H1 (cell line): ENCODE data around the gene SYNGR4. TPM values are rescaled to one million over a fixed set of nuclear protein-coding genes. Genes with fewer than 3 reads are reported as not detected.
A peak's percentile ranks its signal among the peaks of the same experiment; 100 is the strongest.

Source experiments
- CTCF ChIA-PET: fragments of 300-600 bp; sonication (Branson Sonifier 250); formaldehyde crosslinking; loops from one replicate; lab custom pipeline; 2021; ENCODE audit not compliant: partially characterized antibody; lab: Charles Lee
- POLR2A ChIA-PET: fragments of 300-600 bp; sonication (Branson Sonifier 250); formaldehyde crosslinking; loops from one replicate; lab custom pipeline; 2021; ENCODE audit warnings: inconsistent platforms; ENCODE audit not compliant: partially characterized antibody; lab: Charles Lee
- DNase-seq, 2 experiments: peaks; one replicate each; pipeline versions ENCODE4 v3.0.0 to v3.0.0-alpha.2; 2010 to 2022; ENCODE audit warnings: low spot score in 2 of 2, low read depth in 1 of 2, mixed read lengths in 1 of 2
- FAIRE-seq: peaks from 2 replicates; lab custom pipeline; 2011; peaks lifted over from hg19 to GRCh38; lab: Jason Lieb, UNC
- H2AFZ ChIP-seq: 2 replicates; pipeline ENCODE4 v1.8.1; 2012; ENCODE audit warnings: low read length, inconsistent platforms
- H2AK5ac ChIP-seq: 2 replicates; pipeline ENCODE4 v1.6.1; 2013; ENCODE audit warnings: low read depth, low read length
- H2BK120ac ChIP-seq: replicated peaks from 2 replicates; pipeline ENCODE3; 2013; ENCODE audit warnings: low read depth, low read length, inconsistent platforms
- H2BK12ac ChIP-seq: 2 replicates; pipeline ENCODE4 v1.6.1; 2013; ENCODE audit warnings: low read depth, low read length
- H2BK15ac ChIP-seq: 2 replicates; pipeline ENCODE4 v1.6.1; 2013; ENCODE audit warnings: low read length
- H2BK20ac ChIP-seq: 2 replicates; pipeline ENCODE4 v1.6.1; 2013; ENCODE audit warnings: low read length
- H2BK5ac ChIP-seq: 2 replicates; pipeline ENCODE4 v1.6.1; 2013; ENCODE audit warnings: low read depth, low read length
- H3K14ac ChIP-seq: 2 replicates; pipeline ENCODE4 v1.6.1; 2013; ENCODE audit warnings: inconsistent platforms; ENCODE audit not compliant: insufficient read length
- H3K18ac ChIP-seq: 2 replicates; pipeline ENCODE4 v1.6.1; 2013; ENCODE audit warnings: low read length; ENCODE audit errors: extremely low read depth
- H3K23ac ChIP-seq: 2 replicates; pipeline ENCODE4 v1.6.1; 2013; ENCODE audit warnings: inconsistent platforms; ENCODE audit not compliant: insufficient read length
- H3K23me2 ChIP-seq: 2 replicates; pipeline ENCODE4 v1.6.1; 2013; ENCODE audit warnings: low read depth, low read length
- H3K27ac ChIP-seq: 2 replicates; pipeline ENCODE4 v1.6.1; 2011; ENCODE audit warnings: low read depth, low read length, inconsistent platforms
- H3K27me3 ChIP-seq, 4 experiments: replicated peaks in 1 of 4; 1 replicate in 1 of 4; 2 replicates in 3 of 4; pipeline versions ENCODE4 v1.6.1 to v1.8.1; 2011 to 2013; ENCODE audit warnings: low read length in 3 of 4, mild to moderate bottlenecking in 3 of 4, inconsistent platforms in 2 of 4, mixed read lengths in 2 of 4, moderate library complexity in 1 of 4; ENCODE audit not compliant: control insufficient read depth in 3 of 4, insufficient read depth in 3 of 4; ENCODE audit errors: extremely low read depth in 1 of 4
- H3K36me3 ChIP-seq, 4 experiments: 2 replicates each; pipeline versions ENCODE4 v1.6.1 to v1.8.1; 2011 to 2013; ENCODE audit warnings: mild to moderate bottlenecking in 4 of 4, low read length in 3 of 4, moderate library complexity in 2 of 4, control low read depth in 1 of 4, inconsistent platforms in 1 of 4; ENCODE audit not compliant: insufficient read depth in 4 of 4, control insufficient read depth in 2 of 4
- H3K4ac ChIP-seq: replicated peaks from 2 replicates; pipeline ENCODE3; 2013; ENCODE audit warnings: low read length, low read depth, mixed read lengths, inconsistent platforms; ENCODE audit not compliant: insufficient read length
- H3K4me1 ChIP-seq, 4 experiments: replicated peaks in 1 of 4; 1 replicate in 1 of 4; 2 replicates in 3 of 4; pipeline versions ENCODE4 v1.6.1 to v1.8.1; 2011 to 2013; ENCODE audit warnings: low read length in 3 of 4, inconsistent platforms in 2 of 4, mixed read lengths in 1 of 4; ENCODE audit not compliant: insufficient read depth in 4 of 4, control insufficient read depth in 3 of 4
- H3K4me2 ChIP-seq, 2 experiments: 2 replicates each; pipeline versions ENCODE4 v1.6.1 to v1.8.1; 2011 to 2013; ENCODE audit warnings: low read depth in 2 of 2, low read length in 2 of 2, control low read depth in 1 of 2, inconsistent platforms in 1 of 2, mild to moderate bottlenecking in 1 of 2; ENCODE audit not compliant: insufficient read depth in 1 of 2
- H3K4me3 ChIP-seq, 4 experiments: fragments of 200-600, 300-600 bp in 1 of 4; sonication (generic), shearing (Covaris generic), sonication (Bioruptor Twin) in 1 of 4; 2 replicates each; pipeline versions ENCODE4 v1.5.1 to v1.8.1; 2011 to 2016; ENCODE audit warnings: low read length in 4 of 4, low read depth in 3 of 4, control low read depth in 2 of 4, inconsistent platforms in 2 of 4, mild to moderate bottlenecking in 2 of 4, mixed read lengths in 1 of 4, moderate library complexity in 1 of 4; ENCODE audit not compliant: insufficient read depth in 2 of 4; ENCODE audit errors: extremely low read depth in 1 of 4
- H3K56ac ChIP-seq: replicated peaks from 2 replicates; pipeline ENCODE3; 2013; ENCODE audit warnings: low read depth, mild to moderate bottlenecking, mixed read lengths, low read length, inconsistent platforms; ENCODE audit not compliant: insufficient read length
- H3K79me1 ChIP-seq: 2 replicates; pipeline ENCODE4 v1.6.1; 2013; ENCODE audit warnings: low read depth, low read length, control low read depth
- H3K79me2 ChIP-seq, 2 experiments: 2 replicates each; pipeline versions ENCODE4 v1.6.1 to v1.8.1; 2012 to 2013; ENCODE audit warnings: low read length in 2 of 2, mild to moderate bottlenecking in 2 of 2, inconsistent platforms in 1 of 2; ENCODE audit not compliant: insufficient read depth in 2 of 2, control insufficient read depth in 1 of 2
- H3K9ac ChIP-seq, 4 experiments: replicated peaks in 1 of 4; 1 replicate in 1 of 4; 2 replicates in 3 of 4; pipeline versions ENCODE4 v1.6.1 to v1.8.1; 2011 to 2013; ENCODE audit warnings: low read depth in 3 of 4, low read length in 3 of 4, control low read depth in 2 of 4, mild to moderate bottlenecking in 2 of 4, moderate library complexity in 2 of 4, inconsistent platforms in 1 of 4; ENCODE audit errors: extremely low read depth in 1 of 4
- H3K9me3 ChIP-seq, 2 experiments: 2 replicates each; pipeline versions ENCODE4 v1.6.1 to v1.8.1; 2012 to 2013; ENCODE audit warnings: mild to moderate bottlenecking in 2 of 2, moderate library complexity in 2 of 2, control low read depth in 1 of 2, inconsistent platforms in 1 of 2, low read depth in 1 of 2, low read length in 1 of 2, mixed read lengths in 1 of 2; ENCODE audit not compliant: insufficient read depth in 2 of 2
- H4K20me1 ChIP-seq, 2 experiments: replicated peaks in 1 of 2; 2 replicates each; pipeline versions ENCODE3 to v1.8.1; 2011 to 2013; ENCODE audit warnings: inconsistent platforms in 2 of 2, low read length in 2 of 2, mild to moderate bottlenecking in 1 of 2; ENCODE audit not compliant: insufficient read depth in 2 of 2, control insufficient read depth in 1 of 2
- H4K5ac ChIP-seq: 2 replicates; pipeline ENCODE4 v1.6.1; 2013; ENCODE audit warnings: low read length, low read depth, mixed read lengths, inconsistent platforms; ENCODE audit not compliant: insufficient read length
- H4K8ac ChIP-seq: 2 replicates; pipeline ENCODE4 v1.8.0; 2013; ENCODE audit warnings: mild to moderate bottlenecking, moderate library complexity, low read length, inconsistent platforms; ENCODE audit not compliant: insufficient read depth; ENCODE audit errors: extremely low read depth
- H4K91ac ChIP-seq: replicated peaks from 2 replicates; pipeline ENCODE3; 2013; ENCODE audit warnings: low read length, mixed read lengths, inconsistent platforms; ENCODE audit not compliant: insufficient read length
- ASH2L ChIP-seq: fragments of 200-600, 300-600 bp; sonication (generic); IDR thresholded peaks from one replicate; pipeline ENCODE4 v1.7.1; 2017; ENCODE audit warnings: low read length
- BACH1 ChIP-seq: IDR thresholded peaks from 2 replicates; pipeline ENCODE4 v1.6.1; 2012; ENCODE audit warnings: low read length, improper control_type of control experiment
- BCL11A ChIP-seq, 2 experiments: IDR thresholded peaks; one replicate each; pipeline ENCODE4 v1.6.1; 2011; ENCODE audit warnings: low read depth in 2 of 2, low read length in 2 of 2, mild to moderate bottlenecking in 2 of 2
- CTCF ChIP-seq, 3 experiments: IDR thresholded peaks; 1 replicate in 2 of 3; 2 replicates in 1 of 3; pipeline versions ENCODE4 v1.5.1 to v1.6.1; 2011; ENCODE audit warnings: low read length in 3 of 3, mild to moderate bottlenecking in 3 of 3, inconsistent platforms in 2 of 3, low read depth in 1 of 3, moderate library complexity in 1 of 3; ENCODE audit not compliant: insufficient read depth in 1 of 3; ENCODE audit errors: control extremely low read depth in 1 of 3
- HDAC2 ChIP-seq, 2 experiments: fragments of 300-600 bp in 1 of 2; sonication (generic) in 1 of 2; IDR thresholded peaks; 2 replicates each; pipeline ENCODE4 v1.6.1; 2011 to 2012; ENCODE audit warnings: low read depth in 2 of 2, low read length in 2 of 2, mild to moderate bottlenecking in 2 of 2, moderate library complexity in 2 of 2, borderline replicate concordance in 1 of 2, inconsistent platforms in 1 of 2
- KDM1A ChIP-seq: fragments of 200-600, 300-600 bp; sonication (generic); IDR thresholded peaks from 2 replicates; pipeline ENCODE4 v1.7.1; 2016; ENCODE audit warnings: mild to moderate bottlenecking, low read length, borderline replicate concordance
- RAD21 ChIP-seq, 2 experiments: IDR thresholded peaks in 1 of 2; conservative IDR thresholded peaks in 1 of 2; 2 replicates each; pipeline ENCODE4 v1.6.1; 2011; ENCODE audit warnings: low read depth in 2 of 2, low read length in 2 of 2, improper control_type of control experiment in 1 of 2, inconsistent platforms in 1 of 2, mild to moderate bottlenecking in 1 of 2, moderate library complexity in 1 of 2
- whole genome bisulfite sequencing, 2 experiments: shearing (Covaris generic) in 1 of 2; methylation state at CpG; one replicate each; pipeline versions ENCODE4 v1.1.6 to v1.1.7; 2013 to 2015; ENCODE audit warnings: low lambda C conversion rate in 2 of 2, mixed read lengths in 2 of 2, inconsistent platforms in 1 of 2, low coverage in 1 of 2, missing lambda C conversion rate in 1 of 2; ENCODE audit not compliant: insufficient replicate concordance in 2 of 2, insufficient coverage in 1 of 2, insufficient read length in 1 of 2; ENCODE audit errors: extremely low coverage in 1 of 2, missing lambda C conversion rate in 1 of 2; 5-methylcytosine and 5-hydroxymethylcytosine counted together
- polyA plus RNA-seq, 7 experiments: library from polyadenylated mRNA; depleted of rRNA in 3 of 7; stranded (reverse) in 5 of 7; unstranded in 2 of 7; fragments of >200 nt in 5 of 7; fragments of 200-250 nt in 2 of 7; gene quantifications; 1 replicate in 5 of 7; 2 replicates in 1 of 7; 4 replicates in 1 of 7; pipeline versions ENCODE4 v1.2.1 to v1.2.3, GENCODE V29; 2011 to 2013; ENCODE audit warnings: missing spikeins in 2 of 7, mixed read lengths in 2 of 7
- total RNA-seq: library from RNA; stranded (reverse); fragmentation: NEBNext Ultra II Directional; extraction: Animal tissue kit (Norgen Biotek cat#: 25700); gene quantifications from 2 replicates; pipeline ENCODE4 v1.2.1, GENCODE V29; 2021

Gene SYNGR4
- total and polyA plus RNA-seq, 2 of the 8 experiments (the other 6 are each of a cell fraction or from before 2014, with no cell fraction given) = 0.41 TPM; not detected in 1

GRCh38 chr19:48351341-48351752, 12.8 kb upstream of the SYNGR4 start:
- H4K20me1 ChIP-seq = no peaks in the 10 kb centered on the region
- TF ChIP-seq BCL11A (IDR thresholded peaks at IDR 0.05; ENCODE audit: low read depth in 2 of 2, low read length in 2 of 2) (no peak), BACH1 (no peak), ASH2L (no peak), RAD21 (IDR thresholded peaks at IDR 0.05 in 1 of 2, conservative IDR thresholded peaks at IDR 0.05 in 1 of 2; ENCODE audit: low read depth in 2 of 2, low read length in 2 of 2) (peak; percentile 66 to 72), CTCF (IDR thresholded peaks at IDR 0.05; ENCODE audit: control extremely low read depth in 1 of 3, insufficient read depth in 1 of 3, low read depth in 1 of 3, low read length in 3 of 3) (peak; percentile 84 to 98 (median 93)), KDM1A (peak; percentile 100), HDAC2 (IDR thresholded peaks at IDR 0.05; ENCODE audit: borderline replicate concordance in 1 of 2, low read depth in 2 of 2, low read length in 2 of 2) (peak in 1 of 2 experiments; percentile 99; a peak in 1 of 4 replicates)
- H3K56ac ChIP-seq = no peak overlapping the region
- no peaks in the 10 kb centered on the region for H3K4me1 ChIP-seq
- POLR2A ChIA-PET = interaction anchor here (1.0 to 1.3 kb wide), 4 partner anchors 12 to 22 kb away, joined by 3 to 4 read pairs (median 4); partner anchors contain the start of genes SYNGR4 and TMEM143
- H4K5ac ChIP-seq = no peak overlapping the region
- no peak overlapping the region for H4K8ac ChIP-seq
- H3K79me2 ChIP-seq = no peaks in the 10 kb centered on the region
- no peak overlapping the region for H2AK5ac ChIP-seq
- H2AFZ ChIP-seq = no peak overlapping the region
- no peak overlapping the region for H3K23ac ChIP-seq
- H2BK12ac ChIP-seq = no peak overlapping the region
- no peak overlapping the region for H3K4me2 ChIP-seq
- CTCF ChIA-PET = interaction anchor here (0.6 to 3.8 kb wide), 16 partner anchors 8 to 959 kb away, joined by 3 to 29 read pairs (median 4); partner anchors contain the start of genes KDELR1, SYNGR4 and TMEM143
- no peaks in the 10 kb centered on the region for H3K9me3 ChIP-seq
- no peak overlapping the region for H3K4ac ChIP-seq
- no peak overlapping the region for H3K9ac ChIP-seq
- H3K79me1 ChIP-seq = no peaks in the 10 kb centered on the region
- no peak overlapping the region for H4K91ac ChIP-seq
- no peaks in the 10 kb centered on the region for H3K36me3 ChIP-seq
- H2BK5ac ChIP-seq = no peak overlapping the region
- WGBS, 2 experiments = 48% methylated on average over 8 of the region's 8 CpGs; no CpG with 5 or more reads in 1 of the 2 experiments
- no peak overlapping the region for H3K27ac ChIP-seq
- no peak overlapping the region for H3K4me3 ChIP-seq
- FAIRE-seq (no peak), DNase-seq (peak in 1 of 2 experiments; percentile 97)
- no peak overlapping the region for H2BK20ac ChIP-seq
- H3K14ac ChIP-seq = no peak overlapping the region
- H3K18ac ChIP-seq = no peak overlapping the region
- no peaks in the 10 kb centered on the region for H3K23me2 ChIP-seq
- no peaks in the 10 kb centered on the region for H3K27me3 ChIP-seq
- no peak overlapping the region for H2BK120ac ChIP-seq
- no peak overlapping the region for H2BK15ac ChIP-seq
